Mesothelial cell of epicardium (in vitro differentiated cells): ENCODE data around the gene TMEM150B. TPM values are rescaled to one million over a fixed set of nuclear protein-coding genes. Genes with fewer than 3 reads are reported as not detected.

Experiments
- DNase-seq, 2 experiments: peaks; one replicate each; pipeline ENCODE4 v3.0.0; 2021; ENCODE audit warnings: low spot score in 2 of 2; ENCODE audit not compliant: unreplicated experiment in 2 of 2
- H3K27ac Mint-ChIP-seq: 2 replicates; pipeline ENCODE4 v1.8.0; 2021; ENCODE audit warnings: mixed read lengths
- H3K27me3 Mint-ChIP-seq: 2 replicates; pipeline ENCODE4 v1.8.0; 2021; ENCODE audit warnings: low read depth, mixed read lengths
- H3K36me3 Mint-ChIP-seq: 2 replicates; pipeline ENCODE4 v1.8.0; 2021; ENCODE audit warnings: mixed read lengths
- H3K4me1 Mint-ChIP-seq: 2 replicates; pipeline ENCODE4 v1.8.0; 2021; ENCODE audit warnings: mixed read lengths
- H3K4me3 Mint-ChIP-seq: 2 replicates; pipeline ENCODE4 v1.8.0; 2021; ENCODE audit warnings: mild to moderate bottlenecking, moderate library complexity, mixed read lengths
- H3K9me3 Mint-ChIP-seq: 2 replicates; pipeline ENCODE4 v1.8.0; 2021; ENCODE audit warnings: mixed read lengths
- total RNA-seq: library from RNA; stranded (reverse); gene quantifications from 3 replicates; pipeline ENCODE4 v1.2.1, GENCODE V29; 2021
- TF ChIP-seq, protein P1 (sequence below): fragments of 200-600 bp; sonication (generic); IDR thresholded peaks from one replicate; pipeline ENCODE4 v1.5.0; 2021; ENCODE audit warnings: antibody characterized with exemption; ENCODE audit not compliant: unreplicated experiment

The TMEM150B gene
- total RNA-seq, 1 donor from 2014 or later = not detected

DNA sequence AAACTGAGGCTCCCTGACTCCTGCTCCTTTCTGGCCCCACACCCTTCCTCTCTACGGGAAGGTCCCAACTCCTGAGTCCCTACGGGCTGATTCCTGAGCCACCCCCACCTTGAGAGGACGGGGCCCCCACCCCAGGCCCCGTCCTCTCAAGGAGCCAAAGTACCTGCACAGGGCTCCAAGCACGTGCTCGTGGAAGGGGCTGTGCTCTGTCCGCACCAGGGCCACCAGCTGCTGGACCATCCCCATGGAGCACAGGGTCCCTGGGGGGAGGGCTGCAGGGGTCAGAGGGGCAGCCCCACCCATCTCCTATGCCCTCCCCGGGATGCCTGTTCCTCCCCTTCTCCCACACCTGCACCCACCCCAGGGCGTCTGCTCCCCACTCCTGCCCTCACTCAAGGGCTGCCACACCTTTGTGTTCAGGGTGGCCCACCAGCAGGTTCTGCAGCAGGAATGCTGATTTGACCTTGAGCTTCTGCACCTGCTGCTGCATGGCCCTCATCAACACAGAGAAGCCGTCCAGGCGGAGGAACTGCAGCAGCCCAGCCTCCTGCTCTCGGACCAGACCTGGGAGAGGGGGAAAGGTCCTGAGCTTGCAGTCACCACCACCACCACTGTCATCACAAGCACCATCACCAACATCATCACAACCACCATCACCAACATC, 59.3 kb downstream of the TMEM150B start:
- DNase-seq = no peak
- H3K36me3 Mint-ChIP-seq = peaks cover 11% of the 10 kb centered on the region

DNA sequence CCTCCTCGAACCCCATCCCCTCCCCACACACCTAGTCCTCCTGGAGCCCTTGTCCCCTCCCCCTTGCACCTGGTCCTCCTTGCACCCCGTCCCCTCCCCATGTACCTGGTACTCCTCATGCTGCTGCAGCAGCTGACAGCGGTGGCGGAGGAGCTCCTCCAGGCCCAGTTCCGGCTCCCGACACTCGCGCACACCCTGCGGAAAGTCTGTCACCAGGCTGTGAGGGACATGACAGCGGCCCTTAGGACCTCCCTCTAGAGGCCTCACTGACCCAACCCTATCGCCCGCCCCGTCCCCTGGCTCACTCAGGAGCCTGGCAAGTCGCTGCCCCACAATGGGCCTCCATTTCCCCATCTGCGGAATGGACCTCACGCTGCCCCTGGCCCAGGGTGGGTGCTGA, 60.0 kb downstream of the TMEM150B start:
- Mint-ChIP-seq H3K27ac (no peak overlapping the region), H3K27me3 (no peaks in the 10 kb centered on the region), H3K4me3 (no peak overlapping the region), H3K36me3 (peaks cover 11% of the 10 kb centered on the region), H3K9me3 (peaks cover 8% of the 10 kb centered on the region), H3K4me1 (peaks cover 3% of the 10 kb centered on the region)
- no peak for DNase-seq
- TF ChIP-seq, protein P1, sequence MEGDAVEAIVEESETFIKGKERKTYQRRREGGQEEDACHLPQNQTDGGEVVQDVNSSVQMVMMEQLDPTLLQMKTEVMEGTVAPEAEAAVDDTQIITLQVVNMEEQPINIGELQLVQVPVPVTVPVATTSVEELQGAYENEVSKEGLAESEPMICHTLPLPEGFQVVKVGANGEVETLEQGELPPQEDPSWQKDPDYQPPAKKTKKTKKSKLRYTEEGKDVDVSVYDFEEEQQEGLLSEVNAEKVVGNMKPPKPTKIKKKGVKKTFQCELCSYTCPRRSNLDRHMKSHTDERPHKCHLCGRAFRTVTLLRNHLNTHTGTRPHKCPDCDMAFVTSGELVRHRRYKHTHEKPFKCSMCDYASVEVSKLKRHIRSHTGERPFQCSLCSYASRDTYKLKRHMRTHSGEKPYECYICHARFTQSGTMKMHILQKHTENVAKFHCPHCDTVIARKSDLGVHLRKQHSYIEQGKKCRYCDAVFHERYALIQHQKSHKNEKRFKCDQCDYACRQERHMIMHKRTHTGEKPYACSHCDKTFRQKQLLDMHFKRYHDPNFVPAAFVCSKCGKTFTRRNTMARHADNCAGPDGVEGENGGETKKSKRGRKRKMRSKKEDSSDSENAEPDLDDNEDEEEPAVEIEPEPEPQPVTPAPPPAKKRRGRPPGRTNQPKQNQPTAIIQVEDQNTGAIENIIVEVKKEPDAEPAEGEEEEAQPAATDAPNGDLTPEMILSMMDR = no peak

More for the DNA sequence above, 59.3 kb downstream of the TMEM150B start:
- no peaks in the 10 kb centered on the region for H3K4me1 Mint-ChIP-seq
- no peak overlapping the region for H3K27ac Mint-ChIP-seq
- TF ChIP-seq, protein P1 = no peak
- no peaks in the 10 kb centered on the region for H3K27me3 Mint-ChIP-seq
- H3K4me3 Mint-ChIP-seq = no peak overlapping the region
- peaks cover 8% of the 10 kb centered on the region for H3K9me3 Mint-ChIP-seq

DNA sequence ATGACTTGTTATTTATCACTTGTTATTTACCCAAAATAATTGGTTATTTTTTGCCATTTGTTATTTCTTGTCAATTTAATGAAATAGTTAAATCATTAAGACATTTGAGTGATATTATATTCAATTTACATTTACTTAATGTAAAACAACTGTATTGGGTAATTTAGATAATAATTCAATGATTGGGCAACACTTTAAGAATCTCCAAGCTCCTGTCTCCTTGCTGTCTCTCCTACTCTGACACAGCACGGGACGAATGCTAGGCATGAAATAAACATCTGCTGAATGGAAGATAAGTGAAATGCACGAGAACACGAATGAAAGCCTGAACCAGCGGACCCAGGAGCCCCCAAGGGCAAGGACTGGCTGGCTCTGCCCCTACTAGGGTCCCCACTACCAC, 60.6 kb downstream of the TMEM150B start:
- Mint-ChIP-seq H3K27ac (no peak overlapping the region), H3K27me3 (no peaks in the 10 kb centered on the region), H3K36me3 (peaks cover 10% of the 10 kb centered on the region), H3K4me3 (no peak overlapping the region), H3K9me3 (peaks cover 8% of the 10 kb centered on the region), H3K4me1 (peaks cover 5% of the 10 kb centered on the region)
- TF ChIP-seq, protein P1 = no peak
- no peak for DNase-seq

Other genes with a start within 250 kb of the TMEM150B start
- gene EPS8L1, start 249.5 kb downstream of the TMEM150B start, total RNA-seq = 375 to 425 TPM (median 396 TPM) in 3 replicates
- 100 to 111 TPM (median 109 TPM) in 3 replicates for gene PPP1R12C, start 207.7 kb downstream of the TMEM150B start, total RNA-seq
- 47.5 to 57.5 TPM (median 48.9 TPM) in 3 replicates for gene TNNT1, start 176.1 kb downstream of the TMEM150B start, total RNA-seq
- gene TNNI3, start 167.6 kb downstream of the TMEM150B start, total RNA-seq = 6.3 to 9.1 TPM (median 8.9 TPM) in 3 replicates
- 2.9 to 4.4 TPM (median 3.3 TPM) in 3 replicates for gene DNAAF3, start 158.7 kb downstream of the TMEM150B start, total RNA-seq
- 0.32 to 0.67 TPM (median 0.47 TPM) in 3 replicates for gene SYT5, start 145.1 kb downstream of the TMEM150B start, total RNA-seq
- 10.4 to 10.7 TPM (median 10.5 TPM) in 3 replicates for gene PTPRH, start 115.8 kb downstream of the TMEM150B start, total RNA-seq
- 5.9 to 6.7 TPM (median 6.7 TPM) in 3 replicates for gene TMEM86B, start 96.6 kb downstream of the TMEM150B start, total RNA-seq
- 70.1 to 73.0 TPM (median 71.5 TPM) in 3 replicates for gene PPP6R1, start 66.3 kb downstream of the TMEM150B start, total RNA-seq
- gene HSPBP1, start 45.2 kb downstream of the TMEM150B start, total RNA-seq = 28.9 to 30.4 TPM (median 29.1 TPM) in 3 replicates
- 38.5 to 46.0 TPM (median 43.4 TPM) in 3 replicates for gene BRSK1, start 41.3 kb downstream of the TMEM150B start, total RNA-seq
- 51.3 to 54.0 TPM (median 51.9 TPM) in 3 replicates for gene KMT5C, start 14.5 kb upstream of the TMEM150B start, total RNA-seq
- 7.3 to 11.5 TPM (median 7.3 TPM) in 3 replicates for gene COX6B2, start 29.4 kb upstream of the TMEM150B start, total RNA-seq
- gene GARIN5B, start 37.9 kb upstream of the TMEM150B start, total RNA-seq = 0.13 to 0.34 TPM (median 0.27 TPM) in 3 replicates
- gene IL11, start 45.1 kb upstream of the TMEM150B start, total RNA-seq = 10.0 to 12.9 TPM (median 11.6 TPM) in 3 replicates
- 2.2 to 2.4 TPM (median 2.4 TPM) in 3 replicates for gene TMEM190, start 51.5 kb upstream of the TMEM150B start, total RNA-seq
- gene TMEM238, start 59.0 kb upstream of the TMEM150B start, total RNA-seq = 2.3 to 2.9 TPM (median 2.3 TPM) in 3 replicates
- gene RPL28, start 60.6 kb upstream of the TMEM150B start, total RNA-seq = 1,773 to 1,819 TPM (median 1,790 TPM) in 3 replicates
- 65.3 to 77.0 TPM (median 73.2 TPM) in 3 replicates for gene UBE2S, start 82.4 kb upstream of the TMEM150B start, total RNA-seq
- 0.04 TPM in 1 of 3 replicates, not detected in the others for gene SHISA7, start 118.0 kb upstream of the TMEM150B start, total RNA-seq
- 35.0 to 39.2 TPM (median 38.6 TPM) in 3 replicates for gene ISOC2, start 136.3 kb upstream of the TMEM150B start, total RNA-seq
- not detected in 3 replicates for gene C19orf85, start 139.4 kb upstream of the TMEM150B start, total RNA-seq
- 19.0 to 23.1 TPM (median 22.0 TPM) in 3 replicates for gene ZNF628, start 151.3 kb upstream of the TMEM150B start, total RNA-seq
- gene NAT14, start 159.8 kb upstream of the TMEM150B start, total RNA-seq = 52.6 to 54.4 TPM (median 53.1 TPM) in 3 replicates
- 7.0 to 8.5 TPM (median 7.8 TPM) in 3 replicates for gene SSC5D, start 163.1 kb upstream of the TMEM150B start, total RNA-seq
- 0.33 to 0.97 TPM (median 0.56 TPM) in 3 replicates for gene SBK2, start 211.8 kb upstream of the TMEM150B start, total RNA-seq
- 0.25 TPM in 1 of 3 replicates, not detected in the others for gene SBK3, start 220.2 kb upstream of the TMEM150B start, total RNA-seq